KMS-11 (cell line): ENCODE results near the gene PDE8A.

Experiments
- H2AFZ ChIP-seq: fragments of 200-600 bp; sonication (generic); 2 replicates; pipeline ENCODE4 v1.6.1; 2016; ENCODE audit warnings: antibody characterized with exemption, mixed run types, low read depth
- H3K27ac ChIP-seq: fragments of 200-600 bp; sonication (generic); 2 replicates; pipeline ENCODE4 v1.6.1; 2016; ENCODE audit warnings: mild to moderate bottlenecking, mixed run types
- H3K27me3 ChIP-seq: fragments of 200-600 bp; sonication (generic); 2 replicates; pipeline ENCODE4 v1.6.1; 2017; ENCODE audit warnings: mild to moderate bottlenecking, low read depth, mixed run types, moderate library complexity; ENCODE audit not compliant: insufficient read depth
- H3K36me3 ChIP-seq: fragments of 200-600 bp; sonication (generic); 2 replicates; pipeline ENCODE4 v1.6.1; 2017; ENCODE audit warnings: mild to moderate bottlenecking, mixed run types; ENCODE audit not compliant: insufficient read depth
- H3K4me1 ChIP-seq: fragments of 200-600 bp; sonication (generic); 2 replicates; pipeline ENCODE4 v1.6.1; 2016; ENCODE audit warnings: mild to moderate bottlenecking, low read depth, mixed run types; ENCODE audit not compliant: poor library complexity, severe bottlenecking
- H3K4me2 ChIP-seq: fragments of 200-600 bp; sonication (generic); 2 replicates; pipeline ENCODE4 v1.7.0; 2016; ENCODE audit warnings: mild to moderate bottlenecking, mixed run types
- H3K4me3 ChIP-seq: fragments of 200-600 bp; sonication (generic); IDR thresholded peaks from 2 replicates; pipeline ENCODE4 v1.6.1; 2017; ENCODE audit warnings: low read depth, low read length, mixed read lengths; ENCODE audit not compliant: insufficient read depth
- H3K79me2 ChIP-seq: fragments of 200-600 bp; sonication (generic); 2 replicates; pipeline ENCODE4 v1.6.1; 2016; ENCODE audit warnings: low read depth, mixed run types; ENCODE audit not compliant: insufficient read depth
- H3K9ac ChIP-seq: fragments of 200-600 bp; sonication (generic); 2 replicates; pipeline ENCODE4 v1.6.1; 2016; ENCODE audit warnings: mild to moderate bottlenecking, mixed run types
- H4K20me1 ChIP-seq: fragments of 200-600 bp; sonication (generic); 2 replicates; pipeline ENCODE4 v1.6.1; 2016; ENCODE audit warnings: mild to moderate bottlenecking, mixed run types; ENCODE audit not compliant: insufficient read depth
- CTCF ChIP-seq: fragments of 200-600 bp; sonication (generic); conservative IDR thresholded peaks from 2 replicates; pipeline ENCODE4 v1.6.1; 2017; ENCODE audit warnings: low read depth, mild to moderate bottlenecking, antibody characterized with exemption, low read length, moderate library complexity, mixed read lengths

Gene PDE8A

GRCh38 chr15:84946772-84947489 lies 34.7 kb upstream of the PDE8A start:
- TF ChIP-seq CTCF, result no peak
- H3K36me3 ChIP-seq, result no peaks in the 10 kb centered on the region
- H3K27me3 ChIP-seq, result no peaks in the 10 kb centered on the region
- no peak overlapping the region for H3K27ac ChIP-seq
- no peak overlapping the region for H3K4me3 ChIP-seq
- H3K4me2 ChIP-seq, result no peak overlapping the region
- H3K9ac ChIP-seq, result no peak overlapping the region
- no peak overlapping the region for H2AFZ ChIP-seq
- H3K4me1 ChIP-seq, result no peaks in the 10 kb centered on the region
- no peaks in the 10 kb centered on the region for H3K79me2 ChIP-seq
- H4K20me1 ChIP-seq, result no peaks in the 10 kb centered on the region

- TF ChIP-seq CTCF, result no peak
- no peaks in the 10 kb centered on the region for H4K20me1 ChIP-seq
- no peaks in the 10 kb centered on the region for H3K36me3 ChIP-seq
- no peak overlapping the region for H3K27ac ChIP-seq
- no peak overlapping the region for H3K4me3 ChIP-seq
- H3K4me1 ChIP-seq, result no peaks in the 10 kb centered on the region
- H3K27me3 ChIP-seq, result no peaks in the 10 kb centered on the region
- no peak overlapping the region for H3K4me2 ChIP-seq
- H3K9ac ChIP-seq, result no peak overlapping the region
- H3K79me2 ChIP-seq, result no peaks in the 10 kb centered on the region
- no peak overlapping the region for H2AFZ ChIP-seq
Observed at GRCh38 chr15:84947947-84948830, 33.5 kb upstream of the PDE8A start.

- Histone ChIP-seq H3K36me3 (no peaks in the 10 kb centered on the region), H4K20me1 (no peaks in the 10 kb centered on the region), H3K27ac (no peak overlapping the region), H3K4me3 (no peak overlapping the region), H3K27me3 (no peaks in the 10 kb centered on the region), H3K4me2 (no peak overlapping the region), H3K9ac (no peak overlapping the region), H3K4me1 (no peaks in the 10 kb centered on the region), H2AFZ (no peak overlapping the region), H3K79me2 (no peaks in the 10 kb centered on the region)
- TF ChIP-seq CTCF, result no peak
Observed at GRCh38 chr15:84949043-84949442, 32.6 kb upstream of the PDE8A start.

GRCh38 chr15:84949845-84950569 lies 31.6 kb upstream of the PDE8A start:
- no peak overlapping the region for H3K4me3 ChIP-seq
- no peak overlapping the region for H3K4me2 ChIP-seq
- no peaks in the 10 kb centered on the region for H3K36me3 ChIP-seq
- no peaks in the 10 kb centered on the region for H3K4me1 ChIP-seq
- no peak overlapping the region for H2AFZ ChIP-seq
- H3K27me3 ChIP-seq, result no peaks in the 10 kb centered on the region
- no peak for TF ChIP-seq CTCF
- no peaks in the 10 kb centered on the region for H4K20me1 ChIP-seq
- no peak overlapping the region for H3K9ac ChIP-seq
- H3K79me2 ChIP-seq, result no peaks in the 10 kb centered on the region
- no peak overlapping the region for H3K27ac ChIP-seq
